Fibroblast of skin of right quadriceps (primary cell): ENCODE measurements around the gene ATP13A5.

Source experiments
- DNase-seq: peaks from one replicate; pipeline ENCODE4 v3.0.0-alpha.2; 2013

The ATP13A5 gene

DNA sequence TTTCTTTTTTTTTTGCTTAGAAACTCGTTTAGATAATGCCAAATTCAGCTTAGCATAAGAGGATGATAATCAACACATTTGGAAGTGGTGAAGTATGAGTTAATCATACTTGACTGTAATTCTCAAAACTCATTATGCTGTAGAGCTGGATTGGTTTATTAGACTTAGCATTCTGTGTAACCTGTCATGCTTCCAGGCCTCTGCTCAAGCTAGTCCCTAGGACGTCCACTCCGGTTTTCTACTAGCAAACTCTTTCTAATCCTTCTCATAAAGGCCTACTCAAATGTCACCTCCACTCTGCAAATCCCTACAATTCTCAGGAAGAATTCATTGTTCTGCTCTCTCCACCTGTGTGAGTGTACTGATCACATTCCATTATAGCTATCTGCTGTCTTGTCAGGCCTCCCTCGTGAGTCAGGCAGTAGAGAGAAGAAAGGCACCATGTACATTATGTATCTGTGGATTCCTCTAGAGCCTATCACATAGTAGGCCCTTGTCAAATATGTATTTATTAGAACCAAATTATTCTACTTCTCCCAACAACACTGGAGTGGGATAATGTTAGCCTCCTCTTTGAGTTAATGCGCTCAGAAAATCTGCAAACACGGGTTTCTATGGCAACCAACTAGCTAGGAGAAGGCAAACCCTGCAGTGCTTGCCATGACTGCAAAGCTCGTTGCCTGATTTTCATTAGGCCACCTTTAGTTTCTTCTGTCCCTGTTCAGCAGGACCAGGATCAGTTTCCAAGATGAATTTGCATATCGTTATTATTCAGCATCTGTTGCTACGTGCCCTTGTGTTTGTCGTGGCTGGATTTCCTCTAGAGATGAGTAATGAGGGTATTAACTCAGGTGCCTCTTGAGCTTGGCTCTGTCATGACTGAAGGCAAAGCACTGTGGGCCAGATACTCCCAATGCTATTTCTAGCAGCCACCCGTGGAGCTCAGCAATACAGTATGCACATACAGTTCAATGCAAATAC, 30.7 kb downstream of the ATP13A5 start:
- DNase-seq: no peak

DNA sequence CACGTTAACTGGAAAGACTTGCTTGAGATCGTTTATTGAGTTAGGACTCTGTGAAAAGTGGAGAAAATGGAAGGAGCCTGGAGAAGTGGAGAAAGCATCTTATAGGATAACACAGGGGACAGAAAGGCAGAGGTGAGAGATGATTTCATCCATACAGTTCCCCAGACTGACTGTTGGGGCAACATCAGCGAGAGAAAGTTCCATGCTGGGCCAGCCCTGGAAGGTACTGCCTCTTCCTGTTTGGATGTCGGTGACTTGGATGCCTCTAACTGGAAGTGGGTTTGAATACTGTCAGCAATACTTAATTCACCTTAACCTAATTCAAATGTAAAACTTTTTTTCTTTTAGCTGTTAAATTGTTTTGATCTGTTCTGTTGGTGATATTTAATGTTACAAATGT, 32.3 kb downstream of the ATP13A5 start:
- DNase-seq: no peak

DNA sequence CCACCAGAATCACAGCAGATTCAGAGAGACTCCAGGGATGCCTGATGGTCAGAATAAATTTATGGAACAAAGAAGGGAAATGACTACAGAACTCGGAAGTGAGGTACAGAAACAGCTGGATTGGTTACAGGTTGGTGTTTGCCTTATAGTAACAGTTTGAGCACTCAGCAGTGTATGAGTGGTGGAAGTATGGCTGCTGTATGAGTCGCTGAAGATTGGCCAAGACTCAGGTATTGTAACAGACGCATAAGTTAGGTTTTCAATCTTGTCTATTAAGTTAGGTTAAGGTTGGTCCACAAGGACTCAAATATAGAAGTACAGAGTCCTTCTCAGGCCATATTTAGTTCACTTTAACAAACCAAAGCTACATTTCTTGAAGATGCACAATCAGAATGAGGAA, 33.1 kb downstream of the ATP13A5 start:
- DNase-seq: no peak

DNA sequence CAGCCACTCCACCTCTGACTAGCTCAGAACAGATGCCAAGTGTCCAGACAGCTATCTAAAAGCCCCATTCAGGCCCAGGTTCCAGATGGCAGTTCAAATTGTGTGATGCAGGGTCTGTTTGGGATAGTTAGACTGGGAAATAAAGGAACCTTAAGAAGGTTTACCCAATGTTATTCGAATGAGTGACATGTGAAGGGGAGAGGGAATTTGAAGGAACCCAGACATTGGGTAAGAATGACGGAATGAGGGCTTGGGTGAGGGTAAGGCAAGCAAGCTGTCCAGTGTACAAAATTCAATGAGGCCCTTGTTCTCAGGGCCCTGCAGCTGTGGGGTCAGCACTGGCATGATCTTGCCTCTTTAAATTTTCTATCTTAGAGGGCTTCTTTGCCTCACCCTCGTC, 34.1 kb downstream of the ATP13A5 start:
- DNase-seq: no peak

DNA sequence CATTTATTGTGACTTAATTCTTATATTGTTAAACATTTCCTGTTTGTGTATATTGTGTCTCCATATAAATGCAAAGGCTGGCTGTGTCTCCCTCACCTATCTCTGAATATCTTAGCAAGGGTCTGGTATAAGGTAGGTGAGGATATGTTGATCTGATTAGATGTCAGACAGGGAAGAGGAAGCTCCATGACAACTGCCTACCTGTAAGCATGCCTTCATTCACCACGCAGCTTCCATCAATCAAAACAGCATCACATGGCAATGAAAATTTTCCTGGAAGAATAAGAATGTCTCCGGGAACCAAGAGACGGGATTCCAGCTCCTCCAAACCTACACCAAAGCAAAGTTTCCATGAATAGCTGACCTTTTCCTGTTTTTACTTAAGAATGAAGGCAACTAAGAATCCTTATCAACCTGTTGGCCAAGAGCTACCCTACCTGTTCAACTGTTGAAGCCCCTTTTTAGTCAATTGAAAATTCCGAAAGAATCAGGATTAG, 34.8 kb downstream of the ATP13A5 start:
- no peak for DNase-seq

DNA sequence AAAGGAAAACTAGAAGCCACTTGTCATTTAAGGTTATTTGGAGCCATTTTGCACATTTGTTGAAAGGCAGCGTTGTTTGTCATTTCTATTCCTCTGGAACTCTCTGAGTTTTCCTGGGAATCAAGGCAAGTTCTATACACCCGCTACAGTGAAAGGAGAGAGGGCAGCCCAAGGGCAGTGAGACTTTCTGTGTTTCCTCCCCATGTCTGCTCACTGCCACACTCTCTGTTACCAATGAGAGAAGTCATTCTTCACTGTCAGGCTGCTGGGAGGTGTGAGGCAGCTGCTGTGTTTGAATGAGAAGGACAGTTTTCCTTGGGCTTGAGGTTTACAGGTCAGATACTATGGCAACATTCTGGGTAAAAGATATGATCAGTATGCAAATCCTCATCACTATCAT, 36.0 kb downstream of the ATP13A5 start:
- no peak for DNase-seq

DNA sequence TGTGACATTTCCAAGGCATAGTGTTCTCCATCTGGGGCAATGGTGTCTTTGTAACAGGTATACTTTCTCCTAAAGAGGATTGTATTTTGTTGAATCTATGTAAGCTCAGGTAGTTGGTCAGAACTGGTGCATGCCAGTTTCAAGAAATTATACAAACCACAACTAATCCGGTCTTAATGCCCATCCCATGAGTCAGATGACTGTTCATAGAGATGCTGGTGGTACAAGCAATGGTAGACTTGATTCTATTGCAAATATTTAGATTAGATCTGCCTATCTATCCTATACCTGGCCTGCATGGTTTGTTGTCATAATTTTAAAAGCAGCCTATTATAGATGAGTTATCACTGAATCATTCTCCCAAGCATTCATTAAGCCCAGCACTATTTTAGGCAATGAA, 43.5 kb downstream of the ATP13A5 start:
- no peak for DNase-seq

DNA sequence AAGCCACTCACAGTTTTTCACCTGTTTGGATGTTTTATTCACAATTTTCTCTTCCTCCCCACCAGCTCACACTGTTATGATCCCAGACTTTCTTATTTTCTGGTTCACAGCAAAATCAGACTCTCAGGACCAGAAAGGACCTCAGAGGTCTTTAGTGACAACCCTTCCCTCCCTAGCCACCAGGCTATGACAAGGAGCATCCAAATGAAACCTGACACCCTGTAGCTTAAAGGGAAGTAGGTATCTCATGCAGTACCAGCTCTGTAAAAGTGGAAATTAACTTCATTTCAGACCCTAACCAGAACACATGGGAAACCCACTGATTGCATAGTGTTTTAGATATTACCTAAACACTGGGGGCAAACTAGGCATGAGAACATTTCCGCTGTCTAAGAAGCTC, 45.3 kb downstream of the ATP13A5 start:
- no peak for DNase-seq

DNA sequence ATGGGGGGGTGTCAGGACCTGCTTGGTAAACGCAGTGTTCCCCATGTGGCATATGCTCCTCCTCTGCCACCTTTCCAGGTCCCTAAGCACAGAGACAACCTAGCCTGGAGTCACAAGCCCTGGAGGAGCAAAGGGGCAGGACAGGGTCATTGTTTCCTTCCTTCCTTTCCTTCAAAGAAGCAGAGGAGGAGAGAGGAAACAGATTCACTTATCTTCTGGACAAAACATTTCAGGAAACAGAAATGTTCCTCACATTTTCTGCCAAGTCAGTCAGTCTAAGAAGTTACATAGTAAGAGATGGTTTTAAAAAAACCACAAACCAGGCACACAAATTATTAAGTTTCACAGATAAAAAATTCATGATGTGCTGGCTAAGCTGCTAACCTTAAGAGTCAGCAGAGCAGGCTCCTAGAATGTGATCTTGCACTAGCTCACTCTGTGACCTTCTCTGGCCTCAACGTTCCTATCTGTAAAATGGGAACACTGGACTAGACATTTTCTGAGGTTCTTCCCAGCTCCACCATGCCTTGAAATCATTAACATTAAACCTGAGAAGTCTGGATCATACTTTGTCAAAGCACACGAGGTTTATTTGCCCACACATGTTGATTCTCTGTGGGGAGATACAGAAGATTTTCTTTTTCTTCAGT, 47.9 kb downstream of the ATP13A5 start:
- no peak for DNase-seq

DNA sequence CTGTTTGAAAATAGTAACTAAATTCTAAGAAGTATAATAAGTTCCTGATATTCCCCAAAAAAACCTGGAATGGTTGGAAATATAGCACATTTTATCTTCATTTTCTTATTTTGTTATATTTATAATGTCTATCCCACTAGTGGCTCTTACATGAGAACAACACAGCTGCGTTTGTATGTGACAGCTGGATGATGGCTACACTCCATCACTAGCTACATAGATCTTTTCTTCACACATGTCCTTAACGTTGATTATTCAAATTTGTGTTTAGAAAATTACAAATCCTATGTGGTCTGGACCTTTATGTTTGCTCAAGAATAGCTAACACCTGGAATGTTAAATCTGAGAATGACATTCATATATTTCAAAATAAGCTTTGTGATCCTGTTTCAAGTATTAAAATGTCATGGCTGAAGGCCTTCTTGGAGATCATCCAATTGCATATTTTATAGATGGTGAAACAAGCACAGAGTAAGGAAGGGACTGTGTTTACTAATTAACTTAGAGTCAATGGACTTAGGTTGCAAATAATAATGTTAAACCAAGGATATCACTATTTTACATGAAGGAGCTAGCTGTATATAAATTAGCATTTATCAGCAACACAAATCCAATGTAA, 60.8 kb downstream of the ATP13A5 start:
- no peak for DNase-seq

DNA sequence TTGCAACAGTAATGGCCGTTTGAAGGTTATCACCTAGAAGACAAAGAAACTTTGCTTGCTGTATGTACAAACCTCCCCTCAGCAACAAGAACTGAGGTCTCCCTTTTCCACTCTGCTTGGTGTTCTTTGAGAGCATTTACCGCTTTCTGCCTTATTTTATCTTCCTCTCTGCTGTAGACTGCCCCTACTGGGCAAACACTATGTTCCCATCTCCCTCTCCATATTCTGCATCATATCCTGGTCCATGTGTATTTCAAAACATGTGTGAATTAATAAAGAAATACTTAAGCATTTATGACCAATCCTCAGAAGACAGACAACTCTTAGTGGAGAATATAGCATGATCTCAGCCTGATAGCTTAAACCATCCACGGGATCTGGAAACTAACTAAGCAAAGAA, 64.4 kb downstream of the ATP13A5 start:
- DNase-seq: no peak

DNA sequence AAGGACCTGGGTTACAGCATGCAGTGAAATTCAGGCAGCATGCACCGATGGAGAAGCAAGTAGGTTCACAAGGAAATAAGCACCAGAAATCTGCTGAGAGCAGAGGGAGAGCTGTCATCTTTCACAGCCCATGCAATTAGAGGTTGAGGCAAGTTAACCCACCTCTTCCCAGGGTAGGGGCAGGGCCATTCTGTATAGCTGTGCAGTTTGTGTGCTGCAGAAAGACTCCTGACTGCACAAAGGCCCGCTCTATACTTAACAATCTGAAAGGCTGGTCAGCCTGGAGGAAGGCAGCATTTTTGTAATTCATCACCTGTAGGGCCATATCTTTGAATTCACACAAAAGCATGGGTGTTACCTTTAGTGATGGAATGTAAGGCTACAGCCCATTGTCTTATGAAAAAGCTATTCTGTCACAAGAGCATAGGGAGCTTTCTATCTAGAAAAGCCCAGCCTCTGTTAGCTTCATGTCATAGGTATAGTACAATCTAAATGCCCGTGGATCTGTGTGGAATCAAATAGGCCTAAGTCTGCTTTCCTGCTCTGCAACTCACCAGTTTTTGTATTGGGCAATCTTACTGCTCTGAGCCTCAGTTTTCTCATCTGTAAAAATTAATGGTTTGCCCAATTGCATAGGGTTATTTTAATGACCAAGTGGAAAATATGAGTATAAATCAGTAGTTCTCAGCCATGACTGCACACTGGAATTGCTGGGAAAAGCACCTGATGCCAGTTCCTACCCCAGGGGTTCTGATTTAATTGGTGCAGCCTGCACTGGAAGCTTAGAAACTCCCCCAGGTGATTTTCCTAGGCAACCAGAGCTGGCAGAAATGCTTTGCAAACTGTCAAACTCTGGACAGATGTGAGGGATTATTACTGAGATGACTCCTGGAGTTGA, 65.2 kb downstream of the ATP13A5 start:
- DNase-seq: no peak

DNA sequence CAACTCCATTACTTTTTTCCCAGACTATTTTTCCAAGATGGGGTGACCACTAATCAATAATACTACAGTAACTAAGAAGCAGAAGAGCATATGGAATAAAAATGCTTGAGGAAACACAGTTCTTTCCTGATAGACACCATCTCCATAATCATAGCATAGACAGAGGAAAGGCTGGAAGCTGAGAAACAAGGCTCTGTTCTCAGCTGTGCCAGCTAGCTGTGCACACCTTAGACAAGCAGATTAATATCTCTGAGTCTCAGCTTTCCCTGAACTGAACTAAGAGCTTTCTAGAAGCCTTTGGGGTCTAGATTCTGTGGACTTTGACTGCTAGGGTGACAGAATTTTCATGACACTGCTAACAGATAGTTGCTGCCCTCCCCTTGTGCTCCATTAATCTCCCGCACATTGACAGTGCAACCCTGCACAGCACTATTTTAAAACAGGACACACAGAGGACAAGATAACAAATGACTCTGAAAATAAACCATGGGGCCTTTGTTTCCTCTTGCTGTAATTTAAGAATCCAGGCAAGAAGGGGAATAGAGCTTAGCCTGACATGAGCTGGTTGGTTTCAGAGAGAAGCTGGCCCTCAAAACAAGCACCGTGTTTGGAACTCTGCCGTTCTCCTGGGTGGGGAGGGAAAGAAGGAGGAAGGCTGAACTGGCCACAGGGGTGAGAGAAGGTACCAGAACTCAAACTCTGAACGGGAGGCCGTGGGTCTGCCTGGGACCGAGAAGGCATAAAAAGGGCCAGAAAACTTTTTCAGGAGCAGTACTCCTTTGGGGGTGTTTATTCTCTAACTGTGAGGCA, 67.4 kb downstream of the ATP13A5 start:
- DNase-seq: no peak

DNA sequence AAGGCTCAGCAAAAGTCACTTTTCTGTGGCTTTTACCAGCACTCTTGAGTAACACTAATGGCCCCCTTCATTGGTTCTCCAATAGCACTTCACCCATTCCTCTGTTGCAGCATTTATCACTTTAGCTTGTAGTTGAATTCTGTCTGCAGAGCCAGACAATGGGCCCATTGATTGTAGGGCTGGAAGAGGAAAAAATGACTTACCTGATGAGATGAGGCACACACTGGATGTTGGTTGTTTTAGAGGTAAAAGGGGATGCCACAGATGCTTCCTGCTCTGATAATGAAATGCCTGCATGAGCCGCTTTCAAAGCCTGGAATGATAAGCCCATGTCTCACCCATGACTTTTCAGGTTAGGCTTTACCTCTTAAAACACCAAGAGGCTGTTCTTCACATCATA, 73.2 kb downstream of the ATP13A5 start:
- no peak for DNase-seq

DNA sequence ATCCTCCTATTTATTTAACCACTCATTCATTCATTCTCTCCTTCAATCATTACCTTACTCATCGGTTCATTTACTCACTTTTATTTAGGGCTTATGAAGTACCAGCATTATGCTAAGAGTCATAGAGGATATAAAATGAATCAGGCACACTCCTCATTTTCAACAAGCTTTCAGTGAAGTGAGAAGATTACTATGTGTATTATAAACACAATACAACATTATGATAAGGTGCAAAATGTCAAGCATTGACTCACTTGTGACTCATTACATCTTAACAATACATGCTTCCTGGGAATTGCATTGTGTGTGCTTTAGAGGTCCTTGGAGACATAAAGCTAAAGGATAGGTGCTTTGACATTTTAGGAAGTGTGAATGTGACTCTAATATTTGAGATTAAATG, 77.1 kb downstream of the ATP13A5 start:
- DNase-seq: no peak

DNA sequence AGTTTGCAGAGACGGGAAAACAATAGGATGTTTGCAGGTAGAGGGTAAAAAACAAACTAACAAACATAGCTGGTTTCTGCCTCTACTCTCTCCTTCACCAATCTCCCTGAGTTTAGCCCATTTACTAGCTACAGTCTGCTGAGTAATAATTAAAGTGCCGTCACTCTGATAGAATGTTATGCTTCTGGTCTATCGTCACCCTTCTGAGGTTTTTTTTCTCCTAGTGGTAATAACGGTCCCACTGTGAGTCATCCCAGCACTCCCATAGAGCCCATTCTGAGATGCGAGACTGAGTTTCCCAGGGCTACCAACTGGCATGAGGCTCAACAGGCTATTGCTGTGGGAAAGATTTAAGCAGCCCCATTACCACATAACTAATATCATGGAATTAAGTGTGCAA, 81.1 kb downstream of the ATP13A5 start:
- DNase-seq: peak; percentile 4

DNA sequence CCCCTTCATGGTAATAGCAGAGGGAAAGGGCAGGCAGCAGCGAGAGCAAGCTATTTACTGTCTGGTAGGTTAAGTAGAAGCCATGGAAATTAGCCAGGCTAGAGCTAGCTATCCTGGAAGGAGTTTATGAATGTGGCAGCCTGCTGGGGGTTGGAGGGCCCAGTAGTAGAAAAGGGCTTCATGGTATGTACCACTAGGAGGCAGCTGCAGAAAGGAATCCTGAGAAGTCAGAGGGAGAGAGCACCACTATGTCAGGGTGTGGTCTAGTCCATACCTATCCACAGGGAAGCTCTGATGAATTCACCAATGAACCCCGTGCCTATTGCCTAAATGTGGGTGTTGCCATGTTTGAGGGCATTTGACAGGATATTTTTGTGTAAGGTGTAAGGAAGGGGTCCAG, 82.6 kb downstream of the ATP13A5 start:
- DNase-seq: no peak

DNA sequence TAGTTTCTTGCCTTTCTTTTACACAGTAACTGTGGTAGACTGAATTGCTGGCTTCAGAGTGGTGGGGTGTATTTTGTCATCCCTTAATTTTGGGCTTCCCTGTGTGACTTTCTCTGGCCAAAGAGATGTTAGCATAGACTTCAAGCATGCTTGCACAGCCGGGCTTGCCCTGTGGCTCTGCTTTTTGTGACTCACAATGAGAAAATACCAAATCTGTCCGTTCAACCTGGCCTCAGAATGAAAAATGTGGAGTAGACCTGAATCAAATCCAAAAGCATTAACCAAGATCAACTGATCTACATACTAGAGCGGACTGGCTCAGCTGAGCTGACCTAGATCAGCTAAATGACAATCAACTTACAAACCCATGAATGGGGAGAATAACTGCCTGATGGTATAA, 86.2 kb downstream of the ATP13A5 start:
- no peak for DNase-seq

DNA sequence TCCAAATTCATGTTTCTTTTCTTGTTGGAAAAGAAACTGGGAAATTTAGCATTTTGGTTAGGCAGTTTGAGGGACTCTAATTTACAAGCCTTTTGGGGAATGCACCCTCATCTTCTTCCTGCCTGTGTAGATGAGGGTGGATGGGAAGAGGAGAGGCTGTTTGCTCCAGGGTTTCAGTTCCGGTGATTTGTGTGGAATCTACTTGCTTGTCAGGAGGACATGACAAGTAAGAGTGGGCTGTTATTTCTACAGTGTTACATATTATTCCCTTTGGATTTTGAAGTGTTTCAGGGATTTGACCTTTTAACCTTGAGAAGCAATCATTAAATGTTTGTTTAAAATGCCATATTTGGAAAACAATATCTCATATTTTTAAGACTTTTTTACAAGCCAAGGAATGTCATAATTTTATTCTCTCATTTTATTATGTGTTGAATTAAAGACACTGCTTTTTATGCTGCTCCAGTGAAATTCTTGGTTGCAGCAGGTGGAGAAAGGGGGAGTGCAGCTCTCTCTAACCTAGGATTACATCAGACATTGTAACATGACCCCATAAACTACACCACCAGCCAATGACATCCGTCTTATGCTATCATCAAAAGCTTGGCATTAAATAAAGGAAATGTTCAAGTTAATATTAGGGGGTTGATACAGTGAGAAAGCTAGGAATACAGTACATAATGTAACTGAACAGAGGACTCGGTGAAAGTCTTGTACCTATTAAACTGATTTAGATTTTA, 107.3 kb downstream of the ATP13A5 start:
- no peak for DNase-seq

DNA sequence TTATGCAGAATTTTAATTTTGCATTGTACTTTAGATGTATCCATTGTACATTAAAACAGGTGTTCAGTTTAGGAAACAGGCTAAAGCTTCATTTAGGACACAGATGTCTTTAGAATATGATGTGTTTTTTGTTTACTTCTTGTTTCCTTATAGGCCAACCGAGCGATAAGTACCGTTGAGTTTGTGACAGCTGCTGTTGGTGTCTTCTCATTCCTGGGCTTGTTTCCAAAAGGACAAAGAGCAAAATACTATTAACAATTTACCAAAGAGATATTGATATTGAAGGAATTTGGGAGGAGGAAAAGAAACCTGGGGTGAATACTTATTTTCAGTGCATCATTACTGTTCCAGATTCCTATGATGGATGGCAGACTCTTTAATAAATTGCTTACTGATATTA, 108.1 kb downstream of the ATP13A5 start:
- no peak for DNase-seq
